ENCODE results near the gene TBC1D30. TPM values are rescaled to one million over a fixed set of nuclear protein-coding genes. Genes with fewer than 3 reads are reported as not detected.

The TBC1D30 gene
- total and polyA plus RNA-seq, 7 experiments from 2014 or later, result 0.13 to 1.5 (median 0.49) TPM; not detected in 1

DNA sequence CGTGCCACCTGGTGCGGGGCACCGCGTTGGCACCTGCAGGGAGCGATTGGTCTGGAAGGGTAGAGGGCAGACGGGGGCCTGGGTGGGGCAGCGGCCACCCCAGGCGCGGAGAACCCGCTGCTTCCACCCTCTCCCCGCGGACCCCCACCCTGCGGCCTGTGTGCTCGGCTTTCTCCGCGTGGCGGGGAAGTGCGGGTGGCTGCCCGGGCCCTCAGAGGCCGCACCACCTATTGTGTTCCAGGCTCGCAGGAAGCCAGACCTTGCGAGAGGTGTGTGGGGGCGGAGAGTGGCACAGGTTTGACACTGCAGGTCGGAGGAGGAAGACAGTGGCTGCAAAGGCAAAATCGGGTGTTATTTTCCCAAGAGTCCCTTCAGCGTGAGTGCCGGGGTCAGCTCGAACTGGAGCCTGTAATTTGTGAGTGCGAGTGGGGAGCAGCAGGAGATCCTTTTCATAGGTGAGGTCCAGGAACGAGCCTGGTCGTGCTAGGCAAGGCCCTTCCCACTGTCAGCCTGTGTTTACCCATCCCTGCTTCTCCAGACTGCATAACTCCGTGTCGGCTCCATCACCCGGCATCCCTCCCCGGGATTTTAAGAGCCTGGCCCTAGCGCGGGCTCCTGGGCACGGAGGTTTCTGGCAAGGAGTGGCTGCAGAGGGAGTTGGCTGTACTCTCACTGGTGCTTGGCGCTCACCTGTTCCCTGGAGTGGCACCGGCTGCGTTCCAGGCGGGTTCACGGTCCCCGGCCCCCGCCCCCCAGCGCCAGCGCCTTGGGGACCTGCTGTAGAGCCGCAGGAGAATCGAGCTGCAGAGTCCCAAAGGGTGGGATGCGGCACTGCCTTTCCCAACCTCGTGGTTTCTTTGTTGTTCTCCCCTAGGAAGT lies 935 bp downstream of the TBC1D30 start:
- Mint-ChIP-seq H3K9me3 (peaks cover 0 to 20% (median 8%) of the 10 kb centered on the region in 11 donors), H3K4me3 (peak overlapping the region; percentile 29 to 82 (median 70)), H3K36me3 (peaks cover 0 to 5% (median 0%) of the 10 kb centered on the region in 5 donors), H3K4me1 (peaks cover 7 to 21% (median 17%) of the 10 kb centered on the region in 7 donors), H3K27me3 (peaks cover 45 to 64% (median 54%) of the 10 kb centered on the region in 5 donors), H3K27ac (no peak overlapping the region)
- H3K36me3 ChIP-seq (ENCODE audit: control insufficient read depth in 2 of 3, insufficient read depth in 3 of 3, low read length in 3 of 3), result no peaks in the 10 kb centered on the region
- intact Hi-C loops (cut with micrococcal nuclease), result no loop called here
- peaks cover 15 to 17% of the 10 kb centered on the region in 2 donors for H3K27me3 ChIP-seq (ENCODE audit: control insufficient read depth in 2 of 2, insufficient read depth in 2 of 2, low read length in 2 of 2)
- peak overlapping the region; percentile 42 for H3K4me3 ChIP-seq (ENCODE audit: low read length)
- ATAC-seq, result no peak
- H3K4me1 ChIP-seq (ENCODE audit: control insufficient read depth in 2 of 2, insufficient read depth in 2 of 2, low read length in 2 of 2), result peaks cover 9 to 13% of the 10 kb centered on the region in 2 donors
- no peak for DNase-seq
- H3K9me3 ChIP-seq (ENCODE audit: control insufficient read depth in 2 of 3, low read length in 3 of 3), result no peaks in the 10 kb centered on the region
- POLR2A ChIA-PET, result interaction anchor here (0.7 kb wide), 1 partner anchor 57 kb away, joined by 3 read pairs; no protein-coding TSS in a partner anchor
- CTCF ChIA-PET, result no interaction called here
- no peak overlapping the region for H3K27ac ChIP-seq (ENCODE audit: low read depth, low read length)

DNA sequence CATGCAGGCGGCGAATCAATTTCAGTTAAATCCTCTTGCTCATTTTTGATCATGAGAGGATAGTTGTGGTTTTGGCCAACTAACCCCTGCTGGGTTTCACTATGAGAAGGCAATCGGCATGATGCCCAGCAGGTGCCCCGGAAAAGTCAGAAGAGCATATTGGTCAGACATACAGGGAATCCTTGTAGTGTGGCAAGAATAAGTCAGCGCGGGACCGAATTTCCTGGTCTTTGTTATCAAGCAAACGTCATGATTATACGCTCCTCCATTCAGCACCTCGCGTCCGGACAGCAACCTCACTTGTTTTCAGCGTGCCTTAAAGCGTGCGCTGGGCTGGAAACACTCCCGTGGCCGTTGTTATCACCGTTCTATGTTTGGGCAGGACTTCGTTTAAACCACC lies 1.8 kb downstream of the TBC1D30 start:
- ATAC-seq, result peak; percentile 65
- ChIA-PET CTCF (no interaction called here), POLR2A (interaction anchor here (0.7 kb wide), 1 partner anchor 56 kb away, joined by 3 read pairs; no protein-coding TSS in a partner anchor)
- Histone ChIP-seq H3K4me3 (ENCODE audit: low read length) (peak overlapping the region; percentile 31), H3K27me3 (ENCODE audit: control insufficient read depth in 2 of 2, insufficient read depth in 2 of 2, low read length in 2 of 2) (peaks cover 15 to 17% of the 10 kb centered on the region in 2 donors), H3K27ac (ENCODE audit: low read depth, low read length) (no peak overlapping the region), H3K4me1 (ENCODE audit: control insufficient read depth in 2 of 2, insufficient read depth in 2 of 2, low read length in 2 of 2) (peaks cover 9 to 13% of the 10 kb centered on the region in 2 donors), H3K36me3 (ENCODE audit: control insufficient read depth in 2 of 3, insufficient read depth in 3 of 3, low read length in 3 of 3) (no peaks in the 10 kb centered on the region), H3K9me3 (ENCODE audit: control insufficient read depth in 2 of 3, low read length in 3 of 3) (no peaks in the 10 kb centered on the region)
- H3K9me3 Mint-ChIP-seq, result peaks cover 0 to 20% (median 8%) of the 10 kb centered on the region in 11 donors
- intact Hi-C loops (cut with micrococcal nuclease), result no loop called here
- peak overlapping the region; percentile 6 to 82 (median 48) for H3K4me3 Mint-ChIP-seq
- H3K27ac Mint-ChIP-seq, result peak overlapping the region in 1 of 9 donors; percentile 27
- DNase-seq, result peak in 8 of 9 donors; percentile 14 to 44 (median 36)
- peaks cover 7 to 21% (median 17%) of the 10 kb centered on the region in 7 donors for H3K4me1 Mint-ChIP-seq
- peaks cover 42 to 64% (median 60%) of the 10 kb centered on the region in 5 donors for H3K27me3 Mint-ChIP-seq
- peaks cover 0 to 5% (median 0%) of the 10 kb centered on the region in 5 donors for H3K36me3 Mint-ChIP-seq

DNA sequence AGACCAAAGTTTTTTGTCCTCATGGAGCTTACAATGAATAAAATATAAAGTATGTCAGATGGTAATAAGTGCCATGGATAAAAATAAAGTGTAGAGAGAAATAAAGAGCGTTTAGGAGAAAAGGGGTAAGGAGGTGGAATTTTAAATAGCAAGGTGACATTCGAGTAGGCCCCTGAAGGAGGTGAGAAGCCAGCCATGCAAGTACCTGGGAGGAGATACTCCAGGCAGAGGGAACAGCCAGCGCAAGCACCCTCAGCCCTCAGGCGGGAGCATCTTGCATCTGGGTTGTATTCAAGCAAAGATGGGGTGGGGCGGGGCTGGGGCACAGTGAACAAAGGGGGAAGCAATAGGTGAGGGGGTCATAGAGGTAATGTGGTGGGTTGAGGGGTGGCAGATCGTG lies 4.3 kb downstream of the TBC1D30 start:
- Mint-ChIP-seq H3K27ac (no peak overlapping the region), H3K4me3 (no peak overlapping the region), H3K27me3 (peaks cover 49 to 69% (median 58%) of the 10 kb centered on the region in 5 donors), H3K9me3 (peaks cover 0 to 17% (median 5%) of the 10 kb centered on the region in 11 donors), H3K4me1 (peaks cover 7 to 21% (median 17%) of the 10 kb centered on the region in 7 donors), H3K36me3 (peaks cover 0 to 5% (median 0%) of the 10 kb centered on the region in 5 donors)
- H3K4me3 ChIP-seq (ENCODE audit: low read length), result no peak overlapping the region
- CTCF ChIA-PET, result no interaction called here
- peaks cover 9 to 13% of the 10 kb centered on the region in 2 donors for H3K4me1 ChIP-seq (ENCODE audit: control insufficient read depth in 2 of 2, insufficient read depth in 2 of 2, low read length in 2 of 2)
- ATAC-seq (no peak), DNase-seq (no peak)
- H3K36me3 ChIP-seq (ENCODE audit: control insufficient read depth in 2 of 3, insufficient read depth in 3 of 3, low read length in 3 of 3), result no peaks in the 10 kb centered on the region
- no peak overlapping the region for H3K27ac ChIP-seq (ENCODE audit: low read depth, low read length)
- intact Hi-C loops (cut with micrococcal nuclease), result no loop called here
- H3K9me3 ChIP-seq (ENCODE audit: control insufficient read depth in 2 of 3, low read length in 3 of 3), result no peaks in the 10 kb centered on the region
- POLR2A ChIA-PET, result no interaction called here
- H3K27me3 ChIP-seq (ENCODE audit: control insufficient read depth in 2 of 2, insufficient read depth in 2 of 2, low read length in 2 of 2), result peaks cover 15 to 17% of the 10 kb centered on the region in 2 donors

DNA sequence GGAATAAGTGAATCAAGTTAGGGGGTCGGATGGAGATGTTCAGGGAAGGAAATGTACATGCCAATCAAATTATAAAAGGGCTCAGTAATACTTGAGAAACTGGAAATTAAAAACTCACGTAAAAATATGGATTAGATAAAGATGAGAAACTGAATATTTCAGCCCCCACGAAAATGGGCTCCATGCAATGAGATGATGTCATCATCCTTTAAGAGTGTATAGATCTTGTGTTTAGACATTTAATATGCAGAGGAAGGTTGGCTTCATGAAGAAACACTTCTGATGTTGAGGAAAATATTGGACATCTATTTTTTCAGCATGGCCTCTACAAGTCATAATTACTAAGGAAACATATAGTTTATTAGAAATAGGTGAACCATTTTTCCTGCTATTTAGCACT lies 9.5 kb downstream of the TBC1D30 start:
- H3K27me3 Mint-ChIP-seq, result peaks cover 11 to 41% (median 30%) of the 10 kb centered on the region in 5 donors
- Histone ChIP-seq H3K4me1 (ENCODE audit: control insufficient read depth in 2 of 2, insufficient read depth in 2 of 2, low read length in 2 of 2) (no peaks in the 10 kb centered on the region), H3K36me3 (ENCODE audit: control insufficient read depth in 2 of 3, insufficient read depth in 3 of 3, low read length in 3 of 3) (no peaks in the 10 kb centered on the region), H3K27ac (ENCODE audit: low read depth, low read length) (no peak overlapping the region), H3K4me3 (ENCODE audit: low read length) (no peak overlapping the region), H3K27me3 (ENCODE audit: control insufficient read depth in 2 of 2, insufficient read depth in 2 of 2, low read length in 2 of 2) (peaks cover 0 to 3% of the 10 kb centered on the region in 2 donors), H3K9me3 (ENCODE audit: control insufficient read depth in 2 of 3, low read length in 3 of 3) (no peaks in the 10 kb centered on the region)
- no peak overlapping the region for H3K4me3 Mint-ChIP-seq
- no peaks in the 10 kb centered on the region for H3K4me1 Mint-ChIP-seq
- DNase-seq, result no peak
- ATAC-seq, result no peak
- H3K9me3 Mint-ChIP-seq, result peaks cover 0 to 12% (median 3%) of the 10 kb centered on the region in 11 donors
- H3K27ac Mint-ChIP-seq, result no peak overlapping the region
- CTCF ChIA-PET, result no interaction called here
- H3K36me3 Mint-ChIP-seq, result no peaks in the 10 kb centered on the region
- intact Hi-C loops (cut with micrococcal nuclease), result no loop called here
- POLR2A ChIA-PET, result no interaction called here

DNA sequence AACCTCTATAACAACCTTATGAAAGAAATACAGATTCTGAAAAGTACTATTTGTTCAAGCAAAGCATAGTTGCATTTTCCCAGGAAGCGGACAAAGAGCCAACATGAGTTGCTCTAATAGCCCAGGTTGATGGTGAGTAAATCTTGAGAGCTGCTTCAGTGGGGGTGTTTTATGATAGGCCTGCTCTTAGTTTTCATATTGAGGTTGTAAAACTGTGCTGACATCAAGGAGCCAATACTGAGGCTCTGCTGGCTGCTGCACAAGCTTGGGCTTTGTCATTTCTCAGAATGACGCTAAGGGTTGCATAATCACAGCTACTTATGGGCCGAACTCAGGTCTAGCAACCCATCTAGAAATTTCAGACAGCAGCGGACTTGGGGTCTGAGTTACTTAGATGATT lies 11.5 kb downstream of the TBC1D30 start:
- Mint-ChIP-seq H3K36me3 (no peaks in the 10 kb centered on the region), H3K4me1 (no peaks in the 10 kb centered on the region), H3K27ac (no peak overlapping the region), H3K27me3 (peaks cover 2 to 26% (median 14%) of the 10 kb centered on the region in 5 donors), H3K4me3 (no peak overlapping the region), H3K9me3 (peaks cover 0 to 12% (median 3%) of the 10 kb centered on the region in 11 donors)
- Histone ChIP-seq H3K27me3 (ENCODE audit: control insufficient read depth in 2 of 2, insufficient read depth in 2 of 2, low read length in 2 of 2) (no peaks in the 10 kb centered on the region), H3K36me3 (ENCODE audit: control insufficient read depth in 2 of 3, insufficient read depth in 3 of 3, low read length in 3 of 3) (no peaks in the 10 kb centered on the region), H3K4me3 (ENCODE audit: low read length) (no peak overlapping the region), H3K27ac (ENCODE audit: low read depth, low read length) (no peak overlapping the region), H3K9me3 (ENCODE audit: control insufficient read depth in 2 of 3, low read length in 3 of 3) (no peaks in the 10 kb centered on the region), H3K4me1 (ENCODE audit: control insufficient read depth in 2 of 2, insufficient read depth in 2 of 2, low read length in 2 of 2) (no peaks in the 10 kb centered on the region)
- ChIA-PET POLR2A (no interaction called here), CTCF (no interaction called here)
- no peak for DNase-seq
- intact Hi-C loops (cut with micrococcal nuclease), result no loop called here
- no peak for ATAC-seq

DNA sequence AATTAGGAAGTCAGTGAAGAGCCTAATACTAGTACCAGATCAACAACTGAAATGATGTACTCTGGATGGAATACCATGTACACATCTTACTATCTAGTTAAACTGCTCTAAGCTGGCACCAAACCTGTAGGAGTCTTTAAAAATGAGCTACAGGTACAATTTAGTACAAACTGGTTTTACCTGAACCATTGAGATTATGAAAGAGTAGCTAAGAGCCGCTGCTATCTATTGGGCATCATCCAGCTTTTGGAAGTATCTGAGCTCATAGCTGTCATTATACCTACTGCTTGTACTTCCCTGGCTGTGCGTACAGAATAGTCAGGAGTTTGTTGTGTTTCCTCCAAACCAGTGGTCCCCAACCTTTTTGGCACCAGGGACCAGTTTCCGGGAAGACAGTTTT lies 12.4 kb downstream of the TBC1D30 start:
- Histone ChIP-seq H3K36me3 (ENCODE audit: control insufficient read depth in 2 of 3, insufficient read depth in 3 of 3, low read length in 3 of 3) (no peaks in the 10 kb centered on the region), H3K27me3 (ENCODE audit: control insufficient read depth in 2 of 2, insufficient read depth in 2 of 2, low read length in 2 of 2) (no peaks in the 10 kb centered on the region), H3K4me1 (ENCODE audit: control insufficient read depth in 2 of 2, insufficient read depth in 2 of 2, low read length in 2 of 2) (no peaks in the 10 kb centered on the region), H3K4me3 (ENCODE audit: low read length) (no peak overlapping the region), H3K27ac (ENCODE audit: low read depth, low read length) (no peak overlapping the region), H3K9me3 (ENCODE audit: control insufficient read depth in 2 of 3, low read length in 3 of 3) (no peaks in the 10 kb centered on the region)
- no peaks in the 10 kb centered on the region for H3K4me1 Mint-ChIP-seq
- H3K9me3 Mint-ChIP-seq, result peaks cover 0 to 12% (median 3%) of the 10 kb centered on the region in 11 donors
- peaks cover 2 to 26% (median 14%) of the 10 kb centered on the region in 5 donors for H3K27me3 Mint-ChIP-seq
- ChIA-PET POLR2A (no interaction called here), CTCF (interaction anchor here (0.5 kb wide), 1 partner anchor 372 kb away, joined by 3 read pairs; no protein-coding TSS in a partner anchor)
- intact Hi-C loops (cut with micrococcal nuclease), result no loop called here
- DNase-seq, result no peak
- ATAC-seq, result no peak
- no peak overlapping the region for H3K27ac Mint-ChIP-seq
- no peaks in the 10 kb centered on the region for H3K36me3 Mint-ChIP-seq
- no peak overlapping the region for H3K4me3 Mint-ChIP-seq

All from naive thymus-derived CD4-positive, alpha-beta T cell (primary cell).